Choroid plexus epithelial cell (primary cell): Measurements from ENCODE around the gene SLC7A1.

Source experiments
- DNase-seq: peaks from one replicate; pipeline ENCODE4 v3.0.0-alpha.2; 2010; ENCODE audit warnings: low read depth
- H3K4me3 ChIP-seq: 2 replicates; pipeline ENCODE4 v1.5.1; 2011; ENCODE audit warnings: low read depth, mild to moderate bottlenecking, control low read depth, low read length, moderate library complexity
- CTCF ChIP-seq: conservative IDR thresholded peaks from 2 replicates; pipeline ENCODE4 v1.5.1; 2011; ENCODE audit warnings: low read depth, mild to moderate bottlenecking, control low read depth, inconsistent platforms, low read length, moderate library complexity

Gene SLC7A1

GRCh38 chr13:29513002-29513980, 82.2 kb downstream of the SLC7A1 start:
- DNase-seq: no peak
- no peak for TF ChIP-seq CTCF

GRCh38 chr13:29511980-29512379, 83.5 kb downstream of the SLC7A1 start:
- H3K4me3 ChIP-seq: no peak overlapping the region
- TF ChIP-seq CTCF: no peak
- peak; percentile 69 for DNase-seq

More at GRCh38 chr13:29513002-29513980, 82.2 kb downstream of the SLC7A1 start:
- H3K4me3 ChIP-seq: no peak overlapping the region

DNA sequence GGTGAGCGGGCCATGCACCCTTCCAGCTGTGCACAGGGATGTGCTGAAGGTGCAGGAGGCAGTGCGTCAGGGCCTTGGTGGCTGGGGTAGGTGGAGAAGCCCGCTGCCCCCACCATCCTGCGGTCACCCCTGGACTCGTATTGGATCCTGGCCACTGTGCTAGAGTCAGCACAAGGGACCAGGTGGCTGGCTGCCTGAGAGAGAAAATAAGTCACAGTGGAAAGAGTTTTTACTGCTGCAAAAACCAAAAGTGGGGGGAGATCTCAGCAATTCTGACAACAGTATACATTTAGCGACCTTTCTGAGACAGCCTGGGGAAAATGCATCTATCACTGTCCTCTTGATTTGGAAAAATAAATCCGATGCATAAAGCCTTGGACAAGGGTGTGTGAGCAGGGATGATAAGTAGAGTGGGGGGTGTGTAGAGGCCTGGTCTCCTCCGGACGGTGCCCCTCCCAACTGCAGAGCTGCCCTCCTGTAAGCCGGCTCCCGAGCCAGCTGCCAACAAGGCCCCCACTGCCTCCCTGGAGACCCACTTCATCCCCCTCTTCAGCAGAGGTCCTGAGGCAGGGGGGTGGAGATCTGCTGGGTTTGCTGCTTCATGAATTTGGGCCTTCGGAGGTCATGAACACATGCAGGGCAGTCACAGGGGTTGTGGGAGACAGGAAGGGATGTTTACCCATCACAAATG, 84.2 kb downstream of the SLC7A1 start:
- H3K4me3 ChIP-seq: no peak overlapping the region
- no peak for DNase-seq
- TF ChIP-seq CTCF: no peak

DNA sequence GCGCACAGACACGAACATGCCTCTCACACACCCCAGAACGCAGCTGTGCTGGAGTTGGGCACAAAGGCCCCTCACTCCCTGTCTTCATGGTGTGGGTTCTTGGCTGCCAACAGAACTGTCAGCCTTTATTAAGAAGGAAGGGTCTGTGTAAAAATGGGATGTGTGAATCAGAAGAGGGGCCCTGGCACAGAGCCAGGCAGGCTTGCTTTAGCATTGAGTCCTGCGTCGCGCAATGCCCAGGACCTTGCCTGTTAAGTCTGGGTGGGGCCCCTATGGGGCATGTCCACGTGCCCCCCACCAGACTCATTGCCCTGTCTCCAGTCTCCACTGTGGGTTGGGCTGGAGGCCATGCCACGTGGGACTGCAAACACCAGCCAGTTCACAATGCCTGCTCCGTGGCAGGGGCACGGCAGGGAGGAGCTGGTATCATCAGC, 84.8 kb downstream of the SLC7A1 start:
- no peak for DNase-seq
- no peak overlapping the region for H3K4me3 ChIP-seq
- TF ChIP-seq CTCF: no peak

DNA sequence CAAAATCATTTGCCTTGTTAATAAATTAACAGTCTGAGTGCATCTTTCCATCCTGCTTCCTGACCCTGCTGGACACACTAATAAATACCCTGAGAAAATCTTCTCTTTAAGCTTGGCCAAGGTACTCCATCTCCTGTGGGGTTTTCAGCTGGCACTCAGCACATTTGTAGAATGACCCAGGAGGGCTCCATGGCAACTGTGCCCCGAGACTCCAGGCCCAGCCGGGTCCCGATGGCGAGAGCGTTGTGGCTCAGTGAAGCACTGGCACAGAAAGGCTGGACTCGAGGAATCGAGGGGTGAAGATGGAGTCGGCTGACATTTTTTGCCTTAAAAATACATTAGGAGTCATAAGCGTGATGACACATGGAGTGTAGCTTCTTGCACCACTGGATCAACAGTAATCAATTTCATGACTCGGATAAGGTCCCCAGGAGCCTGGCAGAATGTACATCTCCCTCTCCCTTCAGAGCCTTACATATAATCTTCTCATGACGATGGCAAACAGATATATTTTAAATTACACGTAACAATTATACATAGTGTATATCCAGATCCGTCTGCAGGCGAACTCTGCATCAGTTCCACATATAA, 85.4 kb downstream of the SLC7A1 start:
- no peak for DNase-seq
- no peak for TF ChIP-seq CTCF
- no peak overlapping the region for H3K4me3 ChIP-seq

DNA sequence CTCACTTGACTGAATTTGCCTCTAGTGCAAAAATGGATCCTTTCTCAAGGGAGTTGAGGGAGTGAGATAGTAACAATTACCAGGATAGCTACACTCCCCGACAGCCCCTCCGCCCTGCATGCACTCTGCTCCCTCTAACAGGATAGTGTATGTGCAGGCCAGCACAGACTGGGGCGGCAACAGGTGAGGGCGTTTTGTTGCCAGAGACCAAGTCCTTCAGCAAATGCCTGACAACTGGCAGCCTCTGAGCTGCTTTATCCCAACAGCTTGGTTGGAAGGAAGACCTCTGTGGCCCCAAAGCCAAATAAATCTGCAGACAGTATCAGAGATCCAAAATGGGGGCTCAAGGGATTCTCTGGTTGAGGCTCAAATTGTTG, 86.6 kb downstream of the SLC7A1 start:
- DNase-seq: no peak
- TF ChIP-seq CTCF: no peak
- no peak overlapping the region for H3K4me3 ChIP-seq
